ENCODE measurements around the gene LHFPL3.

Gene LHFPL3

DNA sequence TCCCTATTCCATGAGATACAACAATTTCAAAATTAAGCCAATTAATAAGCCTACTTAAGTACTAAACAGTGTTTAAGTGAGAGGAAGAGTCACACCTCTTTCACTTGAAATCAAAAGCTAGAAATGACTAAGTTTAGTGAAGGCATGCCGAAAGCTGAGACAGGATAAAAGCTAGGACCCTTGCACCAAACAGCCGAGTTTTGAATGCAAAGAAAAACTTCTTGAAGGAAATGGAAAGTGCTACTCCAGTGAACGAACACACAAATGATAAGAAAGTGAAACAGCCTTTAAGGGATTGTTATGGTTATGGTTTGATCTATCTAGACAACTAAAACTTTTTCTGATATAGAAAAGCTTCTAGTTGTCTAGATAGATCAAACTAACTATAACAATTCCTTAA, 550.2 kb downstream of the LHFPL3 start:
- Histone ChIP-seq H3K36me3 (ENCODE audit: control insufficient read depth in 1 of 2, insufficient read depth in 2 of 2, low read length in 2 of 2) (no peaks in the 10 kb centered on the region), H4K91ac (ENCODE audit: low read depth, low read length) (no peak overlapping the region), H3K14ac (ENCODE audit: low read length) (no peak overlapping the region), H3K79me2 (ENCODE audit: control insufficient read depth, insufficient read depth, low read length, poor library complexity) (no peaks in the 10 kb centered on the region), H3K79me1 (ENCODE audit: low read length) (no peaks in the 10 kb centered on the region), H3K27ac (ENCODE audit: low read depth, low read length) (no peak overlapping the region), H2AK5ac (ENCODE audit: low read length) (no peak overlapping the region), H3K4me2 (ENCODE audit: low read length) (no peak overlapping the region), H2BK5ac (ENCODE audit: low read depth, low read length, poor library complexity) (no peak overlapping the region), H4K12ac (ENCODE audit: low read depth, low read length) (no peak overlapping the region), H3K18ac (ENCODE audit: low read length) (no peak overlapping the region), H2BK120ac (ENCODE audit: insufficient read depth, low read length, poor library complexity) (no peak overlapping the region), H3K9me3 (ENCODE audit: insufficient read depth, low read depth, low read length) (peaks cover 3% of the 10 kb centered on the region), H3K4me1 (ENCODE audit: control insufficient read depth in 1 of 2, insufficient read depth in 2 of 2, low read length in 2 of 2) (no peaks in the 10 kb centered on the region), H3K4me3 (ENCODE audit: low read depth, low read length) (no peak overlapping the region), H3K27me3 (ENCODE audit: insufficient read depth, low read length) (no peaks in the 10 kb centered on the region), H3K23ac (ENCODE audit: low read length) (no peak overlapping the region), H2BK12ac (ENCODE audit: low read length) (no peak overlapping the region), H2AFZ (ENCODE audit: insufficient read depth, low read length, poor library complexity) (no peak overlapping the region), H4K8ac (ENCODE audit: low read depth, low read length) (no peak overlapping the region), H3K9ac (ENCODE audit: low read length) (no peak overlapping the region), H3K4ac (ENCODE audit: low read depth, low read length) (no peak overlapping the region)
- DNase-seq, result no peak
- no CpG with 5 or more reads among the region's 3 CpGs for WGBS (ENCODE audit: extremely low coverage, insufficient coverage, insufficient read length)

DNA sequence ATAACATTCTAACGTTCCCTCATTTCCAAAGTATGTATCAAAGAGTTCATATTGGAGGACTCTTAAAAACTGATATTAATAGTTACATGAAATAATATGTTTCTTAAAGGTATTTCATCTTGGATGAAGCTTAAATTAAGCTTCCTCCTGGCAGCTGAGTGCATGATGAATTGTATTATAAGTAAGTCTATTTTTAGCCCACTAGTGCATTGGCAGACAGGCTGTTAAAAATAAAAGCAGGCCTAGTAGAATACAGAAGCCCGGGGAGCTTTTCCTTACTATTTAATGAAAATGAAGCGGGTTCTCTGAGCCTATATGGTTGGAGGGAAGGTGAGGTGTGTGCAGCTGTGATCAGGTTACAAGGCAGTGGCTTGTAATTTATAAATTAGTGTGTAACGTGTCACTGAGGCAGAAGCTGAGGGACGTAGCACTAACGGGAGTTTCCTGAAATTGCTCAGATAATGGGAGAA, 554.9 kb downstream of the LHFPL3 start:
- Histone ChIP-seq H4K8ac (ENCODE audit: low read depth, low read length) (no peak overlapping the region), H3K79me2 (ENCODE audit: control insufficient read depth, insufficient read depth, low read length, poor library complexity) (no peaks in the 10 kb centered on the region), H2BK120ac (ENCODE audit: insufficient read depth, low read length, poor library complexity) (no peak overlapping the region), H2AK5ac (ENCODE audit: low read length) (no peak overlapping the region), H3K23ac (ENCODE audit: low read length) (no peak overlapping the region), H3K27me3 (ENCODE audit: insufficient read depth, low read length) (no peaks in the 10 kb centered on the region), H3K4ac (ENCODE audit: low read depth, low read length) (no peak overlapping the region), H3K36me3 (ENCODE audit: control insufficient read depth in 1 of 2, insufficient read depth in 2 of 2, low read length in 2 of 2) (no peaks in the 10 kb centered on the region), H3K14ac (ENCODE audit: low read length) (no peak overlapping the region), H3K9ac (ENCODE audit: low read length) (no peak overlapping the region), H2AFZ (ENCODE audit: insufficient read depth, low read length, poor library complexity) (no peak overlapping the region), H4K12ac (ENCODE audit: low read depth, low read length) (no peak overlapping the region), H3K79me1 (ENCODE audit: low read length) (no peaks in the 10 kb centered on the region), H2BK12ac (ENCODE audit: low read length) (no peak overlapping the region), H3K9me3 (ENCODE audit: insufficient read depth, low read depth, low read length) (peaks cover 3% of the 10 kb centered on the region), H4K91ac (ENCODE audit: low read depth, low read length) (no peak overlapping the region), H2BK5ac (ENCODE audit: low read depth, low read length, poor library complexity) (no peak overlapping the region), H3K4me1 (ENCODE audit: control insufficient read depth in 1 of 2, insufficient read depth in 2 of 2, low read length in 2 of 2) (no peaks in the 10 kb centered on the region), H3K4me2 (ENCODE audit: low read length) (no peak overlapping the region), H3K4me3 (ENCODE audit: low read depth, low read length) (no peak overlapping the region), H3K27ac (ENCODE audit: low read depth, low read length) (no peak overlapping the region), H3K18ac (ENCODE audit: low read length) (no peak overlapping the region)
- DNase-seq, result no peak
- no CpG with 5 or more reads among the region's 6 CpGs for WGBS (ENCODE audit: extremely low coverage, insufficient coverage, insufficient read length)

DNA sequence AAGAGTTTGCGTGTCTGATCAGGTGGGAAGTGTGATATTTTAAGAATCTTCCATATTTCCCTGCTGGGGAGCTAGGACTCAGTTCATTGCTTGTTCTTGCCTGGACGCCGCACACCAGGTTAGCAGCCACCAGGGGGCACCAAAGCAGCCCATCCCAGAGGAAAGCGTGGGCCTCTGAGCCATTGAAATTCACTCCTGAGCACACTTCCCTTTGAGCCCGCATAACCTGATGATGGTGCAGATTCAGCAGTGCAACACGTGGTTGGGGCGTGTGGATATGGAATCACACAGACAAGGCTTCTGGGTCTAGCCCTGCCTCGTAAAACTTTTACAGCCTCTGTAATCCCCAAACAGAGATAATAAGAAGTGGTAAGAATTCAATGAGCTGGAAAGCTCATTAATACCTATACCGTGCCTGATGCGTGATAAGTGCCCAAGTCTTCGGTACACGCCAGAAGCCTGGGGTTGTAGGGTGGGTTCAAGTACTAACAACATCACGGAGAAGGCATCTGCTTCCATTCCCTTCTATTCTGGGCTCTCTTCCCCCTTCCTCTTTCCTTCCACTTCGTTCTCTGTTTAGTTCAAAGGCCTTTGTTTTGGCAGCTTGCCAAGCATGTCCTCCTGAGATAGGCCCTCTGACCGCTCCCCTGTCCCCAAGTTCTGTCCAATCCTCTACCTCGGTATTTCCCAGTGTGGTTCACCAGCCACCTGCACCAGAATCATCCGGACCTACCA, 555.5 kb downstream of the LHFPL3 start:
- no CpG with 5 or more reads among the region's 17 CpGs for WGBS (ENCODE audit: extremely low coverage, insufficient coverage, insufficient read length)
- H4K91ac ChIP-seq (ENCODE audit: low read depth, low read length), result no peak overlapping the region
- H3K27ac ChIP-seq (ENCODE audit: low read depth, low read length), result no peak overlapping the region
- H3K9ac ChIP-seq (ENCODE audit: low read length), result no peak overlapping the region
- H3K18ac ChIP-seq (ENCODE audit: low read length), result no peak overlapping the region
- no peak overlapping the region for H3K4me2 ChIP-seq (ENCODE audit: low read length)
- no peak overlapping the region for H2BK120ac ChIP-seq (ENCODE audit: insufficient read depth, low read length, poor library complexity)
- H3K27me3 ChIP-seq (ENCODE audit: insufficient read depth, low read length), result no peaks in the 10 kb centered on the region
- no peak overlapping the region for H3K23ac ChIP-seq (ENCODE audit: low read length)
- H3K4ac ChIP-seq (ENCODE audit: low read depth, low read length), result no peak overlapping the region
- no peaks in the 10 kb centered on the region for H3K79me2 ChIP-seq (ENCODE audit: control insufficient read depth, insufficient read depth, low read length, poor library complexity)
- H2BK12ac ChIP-seq (ENCODE audit: low read length), result no peak overlapping the region
- no peak overlapping the region for H2AK5ac ChIP-seq (ENCODE audit: low read length)
- DNase-seq, result peak; percentile 87 to 96
- H4K12ac ChIP-seq (ENCODE audit: low read depth, low read length), result no peak overlapping the region
- no peaks in the 10 kb centered on the region for H3K79me1 ChIP-seq (ENCODE audit: low read length)
- H4K8ac ChIP-seq (ENCODE audit: low read depth, low read length), result no peak overlapping the region
- H3K4me1 ChIP-seq (ENCODE audit: control insufficient read depth in 1 of 2, insufficient read depth in 2 of 2, low read length in 2 of 2), result no peaks in the 10 kb centered on the region
- no peak overlapping the region for H3K14ac ChIP-seq (ENCODE audit: low read length)
- no peak overlapping the region for H2AFZ ChIP-seq (ENCODE audit: insufficient read depth, low read length, poor library complexity)
- H3K4me3 ChIP-seq (ENCODE audit: low read depth, low read length), result no peak overlapping the region
- peaks cover 3% of the 10 kb centered on the region for H3K9me3 ChIP-seq (ENCODE audit: insufficient read depth, low read depth, low read length)
- H2BK5ac ChIP-seq (ENCODE audit: low read depth, low read length, poor library complexity), result no peak overlapping the region
- no peaks in the 10 kb centered on the region for H3K36me3 ChIP-seq (ENCODE audit: control insufficient read depth in 1 of 2, insufficient read depth in 2 of 2, low read length in 2 of 2)

DNA sequence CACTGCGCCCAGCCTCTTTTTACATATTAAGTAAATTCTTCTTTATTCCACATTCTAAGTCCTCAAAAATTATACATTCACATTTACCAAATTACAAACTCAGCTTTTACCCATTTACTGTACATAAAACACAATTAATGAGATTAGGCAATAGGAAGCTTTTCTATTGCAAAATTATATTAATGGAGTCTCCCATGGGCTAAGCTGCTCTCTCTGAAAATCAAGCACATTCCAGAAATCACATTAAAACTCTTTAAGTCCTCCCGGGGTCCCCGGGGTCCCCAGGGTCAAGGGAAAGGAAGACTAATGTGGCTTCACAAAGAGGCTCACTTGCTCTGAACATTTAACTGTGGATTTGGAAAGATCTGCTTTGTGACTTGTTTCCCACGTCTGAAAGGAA, 558.2 kb downstream of the LHFPL3 start:
- DNase-seq, result no peak

More for the DNA sequence above, 558.2 kb downstream of the LHFPL3 start:
- no CpG with 5 or more reads among the region's 4 CpGs for WGBS (ENCODE audit: extremely low coverage, insufficient coverage, insufficient read length)
- Histone ChIP-seq H2BK120ac (ENCODE audit: insufficient read depth, low read length, poor library complexity) (no peak overlapping the region), H3K14ac (ENCODE audit: low read length) (no peak overlapping the region), H4K12ac (ENCODE audit: low read depth, low read length) (no peak overlapping the region), H4K91ac (ENCODE audit: low read depth, low read length) (no peak overlapping the region), H3K36me3 (ENCODE audit: control insufficient read depth in 1 of 2, insufficient read depth in 2 of 2, low read length in 2 of 2) (no peaks in the 10 kb centered on the region), H2AFZ (ENCODE audit: insufficient read depth, low read length, poor library complexity) (no peak overlapping the region), H3K23ac (ENCODE audit: low read length) (no peak overlapping the region), H3K4ac (ENCODE audit: low read depth, low read length) (no peak overlapping the region), H2AK5ac (ENCODE audit: low read length) (no peak overlapping the region), H2BK12ac (ENCODE audit: low read length) (no peak overlapping the region), H3K4me1 (ENCODE audit: control insufficient read depth in 1 of 2, insufficient read depth in 2 of 2, low read length in 2 of 2) (no peaks in the 10 kb centered on the region), H3K27ac (ENCODE audit: low read depth, low read length) (no peak overlapping the region), H3K79me1 (ENCODE audit: low read length) (no peaks in the 10 kb centered on the region), H3K9ac (ENCODE audit: low read length) (no peak overlapping the region), H3K9me3 (ENCODE audit: insufficient read depth, low read depth, low read length) (no peaks in the 10 kb centered on the region), H2BK5ac (ENCODE audit: low read depth, low read length, poor library complexity) (no peak overlapping the region), H3K4me2 (ENCODE audit: low read length) (no peak overlapping the region), H3K18ac (ENCODE audit: low read length) (no peak overlapping the region), H3K79me2 (ENCODE audit: control insufficient read depth, insufficient read depth, low read length, poor library complexity) (no peaks in the 10 kb centered on the region), H3K27me3 (ENCODE audit: insufficient read depth, low read length) (no peaks in the 10 kb centered on the region), H3K4me3 (ENCODE audit: low read depth, low read length) (no peak overlapping the region), H4K8ac (ENCODE audit: low read depth, low read length) (no peak overlapping the region)

All from trophoblast cell (in vitro differentiated cells and primary cell).